ENCODE measurements around the gene CHCHD6.

Gene CHCHD6

GRCh38 chr3:126893651-126894050 is 189.6 kb downstream of the CHCHD6 start:
- H3K9me3 ChIP-seq (ENCODE audit: low read length): no peaks in the 10 kb centered on the region
- H3K4me1 ChIP-seq (ENCODE audit: insufficient read depth, low read length): peaks cover 5% of the 10 kb centered on the region
- H2AFZ ChIP-seq (ENCODE audit: low read depth, low read length): no peak overlapping the region
- H3K27me3 ChIP-seq (ENCODE audit: insufficient read depth, low read length): no peaks in the 10 kb centered on the region
- no peaks in the 10 kb centered on the region for H3K36me3 ChIP-seq (ENCODE audit: insufficient read depth, low read length)
- H3K4me3 ChIP-seq (ENCODE audit: low read length): no peak overlapping the region

- Histone ChIP-seq H2AFZ (ENCODE audit: low read depth, low read length) (no peak overlapping the region), H3K9me3 (ENCODE audit: low read length) (no peaks in the 10 kb centered on the region), H3K4me3 (ENCODE audit: low read length) (no peak overlapping the region), H3K4me1 (ENCODE audit: insufficient read depth, low read length) (peaks cover 4% of the 10 kb centered on the region), H3K36me3 (ENCODE audit: insufficient read depth, low read length) (no peaks in the 10 kb centered on the region), H3K27me3 (ENCODE audit: insufficient read depth, low read length) (no peaks in the 10 kb centered on the region)
Observed at GRCh38 chr3:126894475-126894874, 190.4 kb downstream of the CHCHD6 start.

- Histone ChIP-seq H3K4me1 (ENCODE audit: insufficient read depth, low read length) (no peaks in the 10 kb centered on the region), H3K9me3 (ENCODE audit: low read length) (no peaks in the 10 kb centered on the region), H3K36me3 (ENCODE audit: insufficient read depth, low read length) (no peaks in the 10 kb centered on the region), H3K4me3 (ENCODE audit: low read length) (no peak overlapping the region), H3K27me3 (ENCODE audit: insufficient read depth, low read length) (no peaks in the 10 kb centered on the region), H2AFZ (ENCODE audit: low read depth, low read length) (no peak overlapping the region)
Observed at GRCh38 chr3:126895178-126896066, 191.4 kb downstream of the CHCHD6 start.

- Histone ChIP-seq H3K9me3 (ENCODE audit: low read length) (no peaks in the 10 kb centered on the region), H2AFZ (ENCODE audit: low read depth, low read length) (no peak overlapping the region), H3K4me3 (ENCODE audit: low read length) (no peak overlapping the region), H3K4me1 (ENCODE audit: insufficient read depth, low read length) (no peaks in the 10 kb centered on the region), H3K27me3 (ENCODE audit: insufficient read depth, low read length) (no peaks in the 10 kb centered on the region), H3K36me3 (ENCODE audit: insufficient read depth, low read length) (no peaks in the 10 kb centered on the region)
Observed at GRCh38 chr3:126896067-126896441, 192.0 kb downstream of the CHCHD6 start.

- Histone ChIP-seq H3K4me1 (ENCODE audit: insufficient read depth, low read length) (no peaks in the 10 kb centered on the region), H3K4me3 (ENCODE audit: low read length) (no peak overlapping the region)
Observed at GRCh38 chr3:126896968-126897367, 192.9 kb downstream of the CHCHD6 start.

GRCh38 chr3:126897943-126898342 is 193.9 kb downstream of the CHCHD6 start:
- Histone ChIP-seq H2AFZ (ENCODE audit: low read depth, low read length) (no peak overlapping the region), H3K4me1 (ENCODE audit: insufficient read depth, low read length) (no peaks in the 10 kb centered on the region), H3K36me3 (ENCODE audit: insufficient read depth, low read length) (no peaks in the 10 kb centered on the region)

More at GRCh38 chr3:126896968-126897367, 192.9 kb downstream of the CHCHD6 start:
- no peak overlapping the region for H2AFZ ChIP-seq (ENCODE audit: low read depth, low read length)
- H3K9me3 ChIP-seq (ENCODE audit: low read length): no peaks in the 10 kb centered on the region
- no peaks in the 10 kb centered on the region for H3K27me3 ChIP-seq (ENCODE audit: insufficient read depth, low read length)
- H3K36me3 ChIP-seq (ENCODE audit: insufficient read depth, low read length): no peaks in the 10 kb centered on the region

GRCh38 chr3:126900859-126901540 is 197.0 kb downstream of the CHCHD6 start:
- no peak overlapping the region for H2AFZ ChIP-seq (ENCODE audit: low read depth, low read length)
- H3K4me3 ChIP-seq (ENCODE audit: low read length): no peak overlapping the region
- no peaks in the 10 kb centered on the region for H3K9me3 ChIP-seq (ENCODE audit: low read length)
- H3K27me3 ChIP-seq (ENCODE audit: insufficient read depth, low read length): no peaks in the 10 kb centered on the region
- H3K36me3 ChIP-seq (ENCODE audit: insufficient read depth, low read length): no peaks in the 10 kb centered on the region
- no peaks in the 10 kb centered on the region for H3K4me1 ChIP-seq (ENCODE audit: insufficient read depth, low read length)

More at GRCh38 chr3:126897943-126898342, 193.9 kb downstream of the CHCHD6 start:
- Histone ChIP-seq H3K27me3 (ENCODE audit: insufficient read depth, low read length) (no peaks in the 10 kb centered on the region), H3K4me3 (ENCODE audit: low read length) (no peak overlapping the region), H3K9me3 (ENCODE audit: low read length) (no peaks in the 10 kb centered on the region)

GRCh38 chr3:126901631-126902030 is 197.6 kb downstream of the CHCHD6 start:
- Histone ChIP-seq H3K36me3 (ENCODE audit: insufficient read depth, low read length) (no peaks in the 10 kb centered on the region), H3K27me3 (ENCODE audit: insufficient read depth, low read length) (no peaks in the 10 kb centered on the region), H3K4me1 (ENCODE audit: insufficient read depth, low read length) (no peaks in the 10 kb centered on the region), H2AFZ (ENCODE audit: low read depth, low read length) (no peak overlapping the region), H3K9me3 (ENCODE audit: low read length) (no peaks in the 10 kb centered on the region), H3K4me3 (ENCODE audit: low read length) (no peak overlapping the region)

GRCh38 chr3:126903521-126903920 is 199.5 kb downstream of the CHCHD6 start:
- no peaks in the 10 kb centered on the region for H3K36me3 ChIP-seq (ENCODE audit: insufficient read depth, low read length)
- H2AFZ ChIP-seq (ENCODE audit: low read depth, low read length): no peak overlapping the region
- no peaks in the 10 kb centered on the region for H3K9me3 ChIP-seq (ENCODE audit: low read length)
- H3K4me1 ChIP-seq (ENCODE audit: insufficient read depth, low read length): no peaks in the 10 kb centered on the region
- H3K4me3 ChIP-seq (ENCODE audit: low read length): no peak overlapping the region
- no peaks in the 10 kb centered on the region for H3K27me3 ChIP-seq (ENCODE audit: insufficient read depth, low read length)

- no peak overlapping the region for H2AFZ ChIP-seq (ENCODE audit: low read depth, low read length)
- H3K27me3 ChIP-seq (ENCODE audit: insufficient read depth, low read length): no peaks in the 10 kb centered on the region
- H3K4me1 ChIP-seq (ENCODE audit: insufficient read depth, low read length): peaks cover 4% of the 10 kb centered on the region
- no peaks in the 10 kb centered on the region for H3K9me3 ChIP-seq (ENCODE audit: low read length)
- no peaks in the 10 kb centered on the region for H3K36me3 ChIP-seq (ENCODE audit: insufficient read depth, low read length)
- H3K4me3 ChIP-seq (ENCODE audit: low read length): no peak overlapping the region
Observed at GRCh38 chr3:126907557-126907956, 203.5 kb downstream of the CHCHD6 start.

GRCh38 chr3:126908752-126909275 is 204.8 kb downstream of the CHCHD6 start:
- H3K4me1 ChIP-seq (ENCODE audit: insufficient read depth, low read length): peaks cover 4% of the 10 kb centered on the region
- no peaks in the 10 kb centered on the region for H3K9me3 ChIP-seq (ENCODE audit: low read length)
- no peak overlapping the region for H2AFZ ChIP-seq (ENCODE audit: low read depth, low read length)
- H3K36me3 ChIP-seq (ENCODE audit: insufficient read depth, low read length): no peaks in the 10 kb centered on the region
- H3K27me3 ChIP-seq (ENCODE audit: insufficient read depth, low read length): no peaks in the 10 kb centered on the region
- H3K4me3 ChIP-seq (ENCODE audit: low read length): no peak overlapping the region

GRCh38 chr3:126910231-126910630 is 206.2 kb downstream of the CHCHD6 start:
- H3K4me3 ChIP-seq (ENCODE audit: low read length): no peak overlapping the region
- no peak overlapping the region for H2AFZ ChIP-seq (ENCODE audit: low read depth, low read length)
- H3K27me3 ChIP-seq (ENCODE audit: insufficient read depth, low read length): no peaks in the 10 kb centered on the region
- H3K9me3 ChIP-seq (ENCODE audit: low read length): no peaks in the 10 kb centered on the region
- no peaks in the 10 kb centered on the region for H3K36me3 ChIP-seq (ENCODE audit: insufficient read depth, low read length)
- H3K4me1 ChIP-seq (ENCODE audit: insufficient read depth, low read length): peaks cover 4% of the 10 kb centered on the region

All from neuron (in vitro differentiated cells).